ENCODE results near the gene DNAH9. TPM values are rescaled to one million over a fixed set of nuclear protein-coding genes. Genes with fewer than 3 reads are reported as not detected.

DNAH9 gene
- polyA plus RNA-seq, 2 of the 4 experiments (the other 2 are of a cell fraction): 0.03 to 0.04 TPM

GRCh38 chr17:11644265-11645212, 46.3 kb downstream of the DNAH9 start (continued):
- no peak for TF ChIP-seq POLR2AphosphoS2 (conservative IDR thresholded peaks at IDR 0.05; ENCODE audit: low read length)

- DNase-seq (ENCODE audit: low read depth in 1 of 2, low spot score in 1 of 2) (no peak), FAIRE-seq (no peak), ATAC-seq (no peak)
- POLR2A ChIA-PET: no interaction called here
- CTCF ChIA-PET: interaction anchor here (0.6 to 2.8 kb wide), 7 partner anchors 11 to 908 kb away, joined by 3 to 29 read pairs (median 4); no protein-coding TSS in a partner anchor
- 30% methylated on average over 2 of the region's 2 CpGs for WGBS (ENCODE audit: missing lambda C conversion rate)
- H3K9me3 ChIP-seq: no peaks in the 10 kb centered on the region
- H3K4me2 ChIP-seq: no peak overlapping the region
- no peak overlapping the region for H3K4me3 ChIP-seq
- H3K27ac ChIP-seq: no peak overlapping the region
- TF ChIP-seq RFX5 (IDR thresholded peaks at IDR 0.05): no peak
- TF ChIP-seq NR3C1 (IDR thresholded peaks at IDR 0.05): no peak
- TF ChIP-seq KDM1A (IDR thresholded peaks at IDR 0.05; ENCODE audit: low read depth): no peak
- no peak for TF ChIP-seq ZSCAN20 (CRISPR knock-in tag; IDR thresholded peaks at IDR 0.05)
- H3K4me1 ChIP-seq: no peaks in the 10 kb centered on the region
These were observed 47.2 kb downstream of the DNAH9 start for GRCh38 chr17:11645426-11645825.

- Histone ChIP-seq H3K9me3 (no peaks in the 10 kb centered on the region; the same call in 2 of the 3 replicates), H3K27ac (no peak overlapping the region), H3K4me1 (no peaks in the 10 kb centered on the region), H3K4me2 (no peak overlapping the region), H3K4me3 (no peak overlapping the region)
- no peak for FAIRE-seq
- ChIA-PET POLR2A (no interaction called here), CTCF (no interaction called here)
- 30% methylated on average over 3 of the region's 3 CpGs for WGBS (ENCODE audit: missing lambda C conversion rate)
- TF ChIP-seq RNF2 (IDR thresholded peaks at IDR 0.05; ENCODE audit: borderline replicate concordance, low read depth) (no peak), HEYL (CRISPR knock-in tag; IDR thresholded peaks at IDR 0.05) (no peak)
- ATAC-seq: no peak
- no peak for DNase-seq (ENCODE audit: low read depth in 1 of 2, low spot score in 1 of 2)
These were observed 52.8 kb downstream of the DNAH9 start for GRCh38 chr17:11651089-11651488.

GRCh38 chr17:11668618-11669017, 70.3 kb downstream of the DNAH9 start:
- no peak for DNase-seq (ENCODE audit: low read depth in 1 of 2, low spot score in 1 of 2)
- no peak overlapping the region for H3K4me3 ChIP-seq
- POLR2A ChIA-PET: no interaction called here
- TF ChIP-seq FOSL2 (IDR thresholded peaks at IDR 0.05): no peak
- TF ChIP-seq FOSL2 (CRISPR knock-in tag; IDR thresholded peaks at IDR 0.05): no peak
- TF ChIP-seq HOXB13 (CRISPR knock-in tag; IDR thresholded peaks at IDR 0.05; ENCODE audit: low read depth): no peak
- TF ChIP-seq FOXS1 (CRISPR knock-in tag; IDR thresholded peaks at IDR 0.05): no peak
- no peak for TF ChIP-seq CEBPB (IDR thresholded peaks at IDR 0.05)
- no peak for TF ChIP-seq MAZ (IDR thresholded peaks at IDR 0.05; ENCODE audit: borderline replicate concordance, low read depth, low read length)
- TF ChIP-seq PHF8 (IDR thresholded peaks at IDR 0.05; ENCODE audit: borderline replicate concordance, low read depth): no peak
- TF ChIP-seq ESRRA (IDR thresholded peaks at IDR 0.05; ENCODE audit: borderline replicate concordance, low read length): no peak
- no peak for TF ChIP-seq RARB (CRISPR knock-in tag; IDR thresholded peaks at IDR 0.05)
- TF ChIP-seq ELK1 (IDR thresholded peaks at IDR 0.05; ENCODE audit: low read depth, low read length): no peak
- no peak for TF ChIP-seq CHD4 (IDR thresholded peaks at IDR 0.05; ENCODE audit: borderline replicate concordance)
- H3K9me3 ChIP-seq: no peaks in the 10 kb centered on the region
- H3K4me1 ChIP-seq: no peaks in the 10 kb centered on the region
- H3K4me2 ChIP-seq: no peak overlapping the region
- no peak overlapping the region for H3K27ac ChIP-seq
- WGBS (ENCODE audit: missing lambda C conversion rate): 0% methylated on average over 1 of the region's 1 CpG
- CTCF ChIA-PET: interaction anchor here (0.7 kb wide), 1 partner anchor 230 kb away, joined by 3 read pairs; no protein-coding TSS in a partner anchor
- no peak for FAIRE-seq
- ATAC-seq: no peak
